Measurements from ENCODE around the gene LRRC41. TPM values are rescaled to one million over a fixed set of nuclear protein-coding genes. Genes with fewer than 3 reads are reported as not detected.
"Not testable (repeated sequence)": the region's sequence is repeated elsewhere in the genome, so short reads cannot be mapped to it uniquely, and the experiment has no call there.

The LRRC41 gene
- polyA plus RNA-seq, 3 donors, result 82.3 to 96.8 (median 90.6) TPM

DNA sequence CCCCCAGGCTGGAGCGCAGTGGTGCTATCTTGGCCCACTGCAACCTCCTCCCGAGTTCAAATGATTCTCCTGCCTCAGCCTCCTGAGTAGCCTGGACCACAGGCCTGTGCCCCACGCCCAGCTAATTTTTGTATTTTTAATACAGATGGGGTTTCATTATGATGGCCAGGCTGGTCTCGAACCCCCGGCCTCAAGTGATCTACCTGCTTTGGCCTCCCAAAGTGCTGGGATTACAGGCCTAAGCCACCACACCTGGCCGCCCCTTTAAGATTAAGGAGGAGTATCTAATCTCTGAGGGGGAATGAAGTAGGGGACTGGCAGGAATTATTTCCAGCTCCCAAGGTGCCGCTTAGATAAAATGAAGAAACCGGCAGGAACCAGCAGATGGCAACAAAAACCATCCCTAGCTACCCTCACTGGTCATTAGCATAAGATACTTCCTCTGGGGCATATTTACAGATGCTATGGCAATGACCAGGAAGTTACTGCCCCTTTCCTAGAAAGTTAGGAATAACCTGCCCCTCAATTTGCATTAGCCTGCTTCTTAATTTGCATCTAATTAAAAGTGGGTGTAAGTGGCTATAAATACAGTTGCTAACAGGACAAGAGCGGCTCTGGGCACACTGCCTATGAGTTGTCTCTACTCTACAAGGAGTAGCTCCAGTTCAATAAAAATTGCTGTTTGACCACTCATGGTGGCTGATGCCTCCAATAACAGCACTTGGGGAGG lies 30.0 kb upstream of the LRRC41 start:
- DNase-seq (ENCODE audit: extremely low read depth in 1 of 11, low read depth in 9 of 11, low spot score in 4 of 11), result no peak

- DNase-seq (ENCODE audit: extremely low read depth in 1 of 11, low read depth in 9 of 11, low spot score in 4 of 11), result peak in 1 of 11 donors; percentile 25
Measured at GRCh38 chr1:46331786-46332540, 28.5 kb upstream of the LRRC41 start.

DNA sequence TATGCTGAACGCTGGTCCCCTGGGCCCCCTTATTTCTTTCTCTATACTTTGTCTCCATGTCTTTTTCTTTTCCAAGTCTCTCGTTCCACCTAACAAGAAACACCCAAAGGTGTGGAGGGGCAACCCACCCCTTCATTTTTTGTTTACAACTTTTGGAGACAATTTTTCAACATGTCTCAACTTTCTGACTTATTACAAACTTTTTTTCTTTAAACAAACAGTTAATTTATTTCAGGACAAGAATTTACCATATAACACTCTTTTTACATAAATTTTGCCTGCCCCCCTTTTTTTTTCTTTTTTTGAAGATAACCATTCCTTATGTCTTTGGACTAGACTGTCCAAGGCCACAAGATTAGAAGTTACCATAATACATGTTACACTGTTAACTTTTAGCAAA lies 27.0 kb upstream of the LRRC41 start:
- not testable (repeated sequence) for DNase-seq (ENCODE audit: extremely low read depth in 1 of 11, low read depth in 9 of 11, low spot score in 4 of 11)

DNA sequence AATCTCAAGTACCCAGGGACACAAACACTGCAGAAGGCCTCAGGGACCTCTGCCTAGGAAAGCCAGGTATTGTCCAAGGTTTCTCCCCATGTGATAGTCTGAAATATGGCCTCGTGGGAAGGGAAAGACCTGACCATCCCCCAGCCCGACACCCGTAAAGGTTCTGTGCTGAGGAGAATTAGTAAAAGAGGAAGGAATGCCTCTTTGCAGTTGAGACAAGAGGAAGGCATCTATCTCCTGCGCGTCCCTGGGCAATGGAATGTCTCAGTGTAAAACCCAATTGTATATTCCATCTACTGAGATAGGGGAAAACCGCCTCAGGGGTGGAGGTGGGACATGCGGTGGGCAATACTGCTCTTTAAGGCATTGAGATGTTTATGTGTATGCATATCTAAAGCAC lies 26.4 kb upstream of the LRRC41 start:
- not testable (repeated sequence) for DNase-seq (ENCODE audit: extremely low read depth in 1 of 11, low read depth in 9 of 11, low spot score in 4 of 11)

DNA sequence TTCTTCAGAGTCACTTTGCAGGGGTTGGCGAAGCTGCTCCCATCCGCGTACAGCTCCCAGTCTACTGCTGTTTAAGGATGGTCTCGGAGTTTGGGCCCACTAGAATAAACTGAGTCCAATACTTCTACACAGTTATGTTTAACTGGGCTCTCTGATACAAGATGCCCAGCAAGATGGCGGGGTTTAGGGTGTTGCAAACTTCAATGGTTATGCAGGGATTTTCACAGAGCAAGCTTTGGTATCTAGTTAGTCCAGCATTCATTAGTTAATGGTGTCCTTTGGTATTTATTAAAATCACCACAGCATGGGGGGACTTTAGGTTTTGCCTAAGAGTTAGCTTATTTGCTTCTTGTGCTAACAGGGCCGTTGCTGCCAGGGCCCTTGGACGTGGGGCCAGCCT lies 24.8 kb upstream of the LRRC41 start:
- DNase-seq (ENCODE audit: extremely low read depth in 1 of 11, low read depth in 9 of 11, low spot score in 4 of 11), result not testable (repeated sequence)

DNA sequence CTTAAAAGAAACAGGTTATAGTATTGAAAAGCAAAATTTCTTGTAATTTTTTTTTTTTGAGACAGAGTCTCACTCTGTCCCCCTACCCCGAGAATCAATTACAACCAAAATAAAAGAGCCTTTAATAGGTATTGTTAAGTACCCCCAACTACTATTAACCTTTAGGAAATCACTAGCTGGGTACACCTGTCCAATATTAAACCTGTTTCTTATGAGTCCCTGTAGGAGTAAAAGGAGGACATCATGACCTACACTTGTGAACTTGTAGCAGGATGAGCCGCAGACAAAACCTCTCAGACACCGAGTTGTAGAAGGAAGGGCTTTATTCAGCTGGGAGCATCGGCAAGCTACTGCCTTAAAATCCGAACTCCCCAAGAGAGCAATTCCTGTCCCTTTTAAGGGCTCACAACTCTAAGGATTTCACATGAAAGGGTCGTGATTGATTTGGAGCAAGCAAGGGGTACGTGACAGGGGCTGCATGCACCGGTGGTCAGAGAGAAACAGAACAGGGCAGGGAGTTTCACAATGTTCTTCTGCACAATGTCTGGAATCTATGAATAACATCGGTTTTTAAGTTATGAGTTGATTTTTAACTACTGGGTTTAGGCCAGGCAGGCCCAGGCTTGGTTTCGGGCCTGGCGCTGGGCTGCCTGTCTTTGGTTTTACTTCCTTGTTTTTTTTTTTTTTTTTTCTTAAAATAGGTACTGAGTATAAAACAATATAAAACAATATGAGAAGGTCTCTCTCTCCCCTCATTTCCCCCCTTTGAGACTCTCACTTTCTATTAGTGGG lies 22.1 kb upstream of the LRRC41 start:
- DNase-seq (ENCODE audit: extremely low read depth in 1 of 11, low read depth in 9 of 11, low spot score in 4 of 11), result not testable (repeated sequence)

DNA sequence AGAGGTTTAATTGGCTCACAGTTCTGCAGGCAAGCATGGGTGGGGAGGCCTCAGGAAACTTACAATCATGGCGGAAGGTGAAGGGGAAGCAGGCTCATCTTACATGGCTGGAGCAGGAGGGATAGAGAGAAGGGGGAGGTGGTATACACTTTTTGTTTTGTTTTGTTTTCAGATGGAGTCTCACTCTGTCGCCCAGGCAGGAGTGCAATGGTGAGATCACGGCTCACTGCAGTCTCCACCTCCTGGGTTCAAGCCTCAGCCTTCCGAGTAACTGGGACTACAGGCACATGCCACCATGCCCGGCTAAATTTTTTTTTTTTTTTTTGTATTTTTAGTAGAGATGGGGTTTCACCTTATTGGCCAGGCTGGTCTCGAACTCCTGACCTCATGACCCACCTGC lies 18.8 kb upstream of the LRRC41 start:
- DNase-seq (ENCODE audit: extremely low read depth in 1 of 11, low read depth in 9 of 11, low spot score in 4 of 11), result not testable (repeated sequence)

DNA sequence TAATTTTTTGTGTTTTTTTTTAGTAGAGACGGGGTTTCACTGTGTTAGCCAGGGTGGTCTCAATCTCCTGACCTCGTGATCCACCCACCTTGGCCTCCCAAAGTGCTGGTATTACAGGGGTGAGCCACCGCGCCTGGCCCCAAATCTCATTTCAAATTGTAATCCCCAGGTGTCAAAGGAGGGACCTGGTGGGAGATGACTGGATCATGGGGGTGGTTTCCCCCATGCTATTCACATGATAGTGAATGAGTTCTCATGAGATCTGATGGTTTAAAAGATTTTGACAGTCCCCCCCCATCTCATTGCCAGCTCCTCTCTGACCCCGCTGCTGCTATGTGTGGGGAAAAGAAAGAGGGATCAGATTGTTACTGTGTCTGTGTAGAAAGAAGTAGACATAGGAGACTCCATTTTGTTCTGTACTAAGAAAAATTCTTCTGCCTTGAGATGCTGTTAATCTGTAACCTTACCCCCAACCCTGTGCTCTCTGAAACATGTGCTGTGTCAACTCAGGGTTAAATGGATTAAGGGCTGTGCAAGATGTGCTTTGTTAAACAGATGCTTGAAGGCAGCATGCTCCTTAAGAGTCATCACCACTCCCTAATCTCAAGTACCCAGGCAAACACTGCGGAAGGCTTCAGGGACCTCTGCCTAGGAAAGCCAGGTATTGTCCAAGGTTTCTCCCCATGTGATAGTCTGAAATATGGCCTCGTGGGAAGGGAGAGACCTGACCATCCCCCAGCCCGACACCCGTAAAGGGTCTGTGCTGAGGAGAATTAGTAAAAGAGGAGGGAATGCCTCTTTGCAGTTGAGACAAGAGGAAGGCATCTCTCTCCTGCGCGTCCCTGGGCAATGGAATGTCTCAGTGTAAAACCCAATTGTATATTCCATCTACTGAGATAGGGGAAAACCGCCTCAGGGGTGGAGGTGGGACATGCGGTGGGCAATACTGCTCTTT lies 16.8 kb upstream of the LRRC41 start:
- DNase-seq (ENCODE audit: extremely low read depth in 1 of 11, low read depth in 9 of 11, low spot score in 4 of 11), result not testable (repeated sequence)

- DNase-seq (ENCODE audit: extremely low read depth in 1 of 11, low read depth in 9 of 11, low spot score in 4 of 11), result not testable (repeated sequence)
Measured at GRCh38 chr1:46319301-46319700, 15.9 kb upstream of the LRRC41 start.

- DNase-seq (ENCODE audit: extremely low read depth in 1 of 11, low read depth in 9 of 11, low spot score in 4 of 11), result no peak
Measured at GRCh38 chr1:46317323-46317722, 13.9 kb upstream of the LRRC41 start.

DNA sequence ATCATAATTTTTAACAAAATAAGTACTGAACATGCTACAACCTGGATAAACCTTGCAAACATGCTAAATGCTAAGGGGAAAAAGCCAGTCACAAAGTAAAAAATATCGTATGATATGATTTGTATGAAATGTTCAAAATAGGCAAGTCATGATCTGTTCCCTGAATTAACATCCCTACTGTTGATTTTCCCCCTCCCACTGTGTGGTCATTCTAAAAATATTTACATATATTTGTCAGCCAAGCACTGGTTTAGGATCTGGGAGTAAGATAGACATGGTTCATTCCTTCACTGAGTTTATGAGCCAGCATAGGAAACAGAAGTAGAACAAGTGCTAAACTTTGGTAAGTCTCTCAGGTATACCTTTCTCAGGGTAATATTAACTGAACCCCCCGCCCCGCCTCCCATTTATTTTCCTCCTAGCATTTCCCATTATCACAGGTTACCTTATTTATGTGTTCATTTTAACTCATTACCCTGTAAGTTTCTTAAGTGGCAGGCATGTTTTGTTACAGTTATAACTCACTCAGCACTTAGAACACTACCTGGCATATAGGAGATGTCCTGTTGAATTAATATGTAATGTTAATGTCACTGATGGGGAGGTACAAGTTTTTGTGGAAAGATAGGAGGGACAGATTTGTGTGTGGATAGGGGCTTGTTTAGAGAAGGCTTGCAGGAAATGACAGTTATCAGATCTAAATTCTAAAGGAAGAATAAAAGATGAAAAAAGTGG lies 12.4 kb upstream of the LRRC41 start:
- DNase-seq (ENCODE audit: extremely low read depth in 1 of 11, low read depth in 9 of 11, low spot score in 4 of 11), result no peak

- DNase-seq (ENCODE audit: extremely low read depth in 1 of 11, low read depth in 9 of 11, low spot score in 4 of 11), result no peak
Measured at GRCh38 chr1:46310321-46310720, 6.9 kb upstream of the LRRC41 start.

DNA sequence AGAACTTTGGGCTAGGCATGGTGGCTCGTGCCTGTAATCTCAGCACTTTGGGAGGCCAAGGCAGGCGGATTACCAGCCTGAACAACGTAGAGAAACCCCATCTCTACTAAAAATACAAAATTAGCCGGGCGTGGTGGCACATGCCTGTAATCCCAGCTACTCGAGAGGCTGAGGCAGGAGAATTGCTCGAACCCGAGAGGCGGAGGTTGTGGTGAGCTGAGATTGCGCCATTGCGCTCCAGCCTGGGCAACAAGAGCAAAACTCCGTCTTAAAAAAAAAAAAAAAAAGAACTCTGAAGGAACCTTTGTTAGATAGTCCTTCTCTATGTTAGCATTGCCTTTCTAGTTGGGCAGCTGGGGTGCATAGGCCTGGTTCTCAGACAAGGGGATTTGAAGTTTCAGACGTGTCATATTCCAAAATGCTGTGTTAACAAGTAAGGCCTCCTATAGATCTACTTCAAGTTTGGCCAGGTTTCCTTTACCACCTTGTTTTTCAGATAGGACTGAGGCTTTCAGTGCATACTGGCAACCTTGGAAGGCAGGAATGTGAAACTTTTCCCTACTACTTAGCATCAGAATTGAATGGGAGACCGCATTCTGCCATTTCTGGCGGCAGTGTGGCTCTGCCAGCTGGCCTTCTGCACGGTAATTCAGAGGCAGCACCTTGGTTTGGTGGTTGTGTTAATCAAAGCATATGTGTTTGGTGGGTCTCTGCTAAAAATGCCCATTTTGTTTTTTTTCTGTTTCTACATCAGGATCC lies 6.2 kb upstream of the LRRC41 start:
- DNase-seq (ENCODE audit: extremely low read depth in 1 of 11, low read depth in 9 of 11, low spot score in 4 of 11), result no peak

GRCh38 chr1:46306159-46306530 lies 2.7 kb upstream of the LRRC41 start:
- no peak for DNase-seq (ENCODE audit: extremely low read depth in 1 of 11, low read depth in 9 of 11, low spot score in 4 of 11)

DNA sequence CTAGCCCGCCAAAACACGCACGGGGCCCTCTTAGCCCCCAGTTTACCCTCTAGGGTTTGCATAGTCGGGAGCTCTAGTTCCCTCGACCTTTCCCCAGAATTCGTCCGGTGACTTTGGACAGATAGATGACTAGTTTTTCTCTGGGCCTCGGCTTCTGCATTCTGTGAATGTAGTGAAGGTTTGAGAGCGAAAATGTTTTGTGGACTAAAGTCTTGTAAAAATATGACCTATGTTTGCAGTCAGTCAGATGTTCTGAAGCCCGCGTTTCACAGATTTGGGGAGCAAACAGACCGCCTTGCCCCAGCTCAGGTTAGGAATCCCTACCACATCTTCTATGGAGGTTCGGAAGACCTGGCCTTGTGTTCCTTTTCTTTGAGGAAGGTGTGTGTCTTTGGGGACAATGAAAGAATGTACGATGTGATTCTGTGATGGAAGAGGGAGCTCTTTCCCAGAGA lies 483 bp upstream of the LRRC41 start:
- peak in 3 of 11 donors; percentile 11 to 55 (median 18) for DNase-seq (ENCODE audit: extremely low read depth in 1 of 11, low read depth in 9 of 11, low spot score in 4 of 11)

DNA sequence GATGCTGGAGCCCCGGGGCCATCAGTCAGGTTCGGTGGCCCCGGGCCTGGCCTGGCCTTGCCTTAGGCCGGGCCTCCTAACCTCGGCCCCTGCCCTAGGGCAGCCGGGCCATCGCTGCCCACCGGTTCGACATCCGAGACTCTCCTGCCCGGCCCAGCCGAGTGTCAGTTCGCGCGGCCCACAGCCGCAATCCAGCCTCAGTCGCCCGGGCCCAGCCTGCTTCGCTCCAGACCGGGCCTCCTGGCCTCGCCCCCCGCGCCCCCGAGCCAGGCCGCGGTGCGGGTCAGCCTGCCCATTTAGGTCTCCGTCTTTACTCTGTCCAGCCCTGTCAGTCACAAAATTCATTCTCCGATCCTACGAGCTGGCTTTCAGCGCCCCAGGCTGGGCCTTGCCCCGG lies 777 bp downstream of the LRRC41 start:
- peak in 3 of 11 donors; percentile 17 to 51 (median 38) for DNase-seq (ENCODE audit: extremely low read depth in 1 of 11, low read depth in 9 of 11, low spot score in 4 of 11)
